ENCODE measurements around the gene MAP2K5.

DNA sequence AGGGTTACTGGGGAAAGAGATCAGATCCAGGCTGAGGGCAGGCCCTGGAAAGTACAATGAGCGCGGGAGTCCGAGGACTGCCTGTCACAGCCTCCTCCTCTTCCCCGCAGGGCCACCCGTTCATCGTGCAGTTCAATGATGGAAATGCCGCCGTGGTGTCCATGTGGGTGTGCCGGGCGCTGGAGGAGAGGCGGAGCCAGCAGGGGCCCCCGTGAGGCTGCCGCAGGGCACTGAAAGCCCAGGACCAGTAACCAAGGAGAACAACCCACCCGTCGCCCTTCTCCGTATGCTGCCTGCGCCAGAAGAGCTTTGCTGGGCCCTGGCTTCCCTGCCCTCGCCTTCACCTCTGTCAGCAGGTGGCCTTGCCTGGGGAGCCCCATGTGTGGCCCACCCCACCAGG lies 264.0 kb downstream of the MAP2K5 start:
- TF ChIP-seq CEBPB (IDR thresholded peaks at IDR 0.05) (no peak), EP300 (IDR thresholded peaks at IDR 0.05; ENCODE audit: borderline replicate concordance) (no peak), MAX (IDR thresholded peaks at IDR 0.05) (no peak), NFIC (IDR thresholded peaks at IDR 0.05) (no peak), YY1 (IDR thresholded peaks at IDR 0.05; ENCODE audit: low read depth) (no peak)
